ENCODE results near the gene UNC45B. TPM values are rescaled to one million over a fixed set of nuclear protein-coding genes. Genes with fewer than 3 reads are reported as not detected.

The UNC45B gene
- total RNA-seq, 1 donor from 2014 or later = 1.9 TPM

DNA sequence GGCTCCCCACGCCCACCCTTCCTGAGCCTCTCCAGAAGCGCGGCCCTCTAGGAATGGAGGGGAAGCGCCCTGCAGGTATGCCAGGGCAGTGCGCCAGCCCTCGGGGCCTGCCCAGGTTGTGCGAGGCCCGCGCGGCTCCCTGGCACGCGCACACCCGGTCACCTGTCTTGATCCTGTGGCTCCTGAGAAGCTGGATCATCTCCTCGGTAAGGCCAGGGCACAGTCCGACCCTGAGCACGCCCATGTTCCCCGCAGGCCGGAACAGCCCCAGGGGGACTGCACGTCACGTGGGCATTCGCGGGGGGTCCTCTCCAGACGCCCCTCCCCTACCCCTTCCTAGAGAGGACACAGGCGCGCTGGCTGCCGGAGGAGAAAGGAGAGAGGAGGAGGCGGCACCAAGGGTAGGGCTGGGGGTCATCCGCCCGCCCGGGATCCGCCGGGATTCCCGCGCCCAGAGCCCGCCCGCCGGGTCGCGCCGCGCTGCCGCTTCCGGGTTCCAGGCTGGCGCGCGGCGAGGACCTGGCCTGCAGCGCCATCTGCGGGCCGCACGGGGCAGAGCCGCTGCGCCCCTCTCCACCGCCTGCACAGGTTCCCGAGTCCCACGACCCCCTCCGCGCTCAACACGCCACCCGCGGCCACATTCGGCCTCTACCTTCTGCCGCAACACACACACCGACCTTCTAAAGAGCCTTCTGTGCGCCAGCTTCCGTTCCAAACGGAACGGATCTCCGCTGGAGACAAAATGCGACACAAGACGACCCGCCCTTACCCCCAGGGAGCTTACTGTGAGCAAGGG, 28.0 kb upstream of the UNC45B start, which contains the start of gene RAD51D:
TSS of gene RAD51D (minus strand) at position 491 of the 796 bp plus-strand sequence. CDS start at position 244, 247 bp downstream.
- Mint-ChIP-seq H3K27ac (ENCODE audit: unreplicated experiment) (no peak within 1 kb of the TSS), H3K36me3 (ENCODE audit: low read depth, unreplicated experiment) (peaks cover 3% of the 10 kb centered on the region), H3K4me3 (ENCODE audit: unreplicated experiment) (peak within 1 kb of the TSS; percentile 94), H3K9me3 (ENCODE audit: unreplicated experiment) (no peaks in the 10 kb centered on the region), H3K4me1 (ENCODE audit: unreplicated experiment) (peaks cover 5% of the 10 kb centered on the region), H3K27me3 (ENCODE audit: unreplicated experiment) (no peaks in the 10 kb centered on the region)
- DNase-seq (ENCODE audit: low spot score) = peak; percentile 90
- TF ChIP-seq, protein P1, sequence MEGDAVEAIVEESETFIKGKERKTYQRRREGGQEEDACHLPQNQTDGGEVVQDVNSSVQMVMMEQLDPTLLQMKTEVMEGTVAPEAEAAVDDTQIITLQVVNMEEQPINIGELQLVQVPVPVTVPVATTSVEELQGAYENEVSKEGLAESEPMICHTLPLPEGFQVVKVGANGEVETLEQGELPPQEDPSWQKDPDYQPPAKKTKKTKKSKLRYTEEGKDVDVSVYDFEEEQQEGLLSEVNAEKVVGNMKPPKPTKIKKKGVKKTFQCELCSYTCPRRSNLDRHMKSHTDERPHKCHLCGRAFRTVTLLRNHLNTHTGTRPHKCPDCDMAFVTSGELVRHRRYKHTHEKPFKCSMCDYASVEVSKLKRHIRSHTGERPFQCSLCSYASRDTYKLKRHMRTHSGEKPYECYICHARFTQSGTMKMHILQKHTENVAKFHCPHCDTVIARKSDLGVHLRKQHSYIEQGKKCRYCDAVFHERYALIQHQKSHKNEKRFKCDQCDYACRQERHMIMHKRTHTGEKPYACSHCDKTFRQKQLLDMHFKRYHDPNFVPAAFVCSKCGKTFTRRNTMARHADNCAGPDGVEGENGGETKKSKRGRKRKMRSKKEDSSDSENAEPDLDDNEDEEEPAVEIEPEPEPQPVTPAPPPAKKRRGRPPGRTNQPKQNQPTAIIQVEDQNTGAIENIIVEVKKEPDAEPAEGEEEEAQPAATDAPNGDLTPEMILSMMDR (IDR thresholded peaks at IDR 0.05; ENCODE audit: unreplicated experiment) = peak; percentile 93

DNA sequence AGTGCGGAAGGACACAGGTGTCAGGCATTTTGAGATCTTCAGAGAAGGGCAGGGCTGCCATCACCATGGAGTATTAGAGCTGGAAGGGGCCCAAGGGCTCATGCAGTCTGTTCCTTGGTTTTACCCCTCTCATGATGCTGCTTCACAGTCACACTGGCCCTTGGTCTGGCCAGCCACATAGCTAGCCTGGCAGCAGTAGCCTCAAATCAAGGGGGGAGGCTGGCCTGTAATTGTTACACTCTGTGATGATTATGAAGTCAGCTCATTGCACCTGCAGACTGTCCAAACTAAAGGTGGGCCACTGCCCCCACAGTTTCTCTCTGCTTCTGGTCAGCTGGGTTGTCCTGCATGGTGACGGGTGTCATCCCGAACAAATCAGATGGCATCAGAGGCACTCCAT, 26.3 kb upstream of the UNC45B start, which contains the start of gene FNDC8:
TSS of gene FNDC8 (plus strand) at position 301 of the 400 bp plus-strand sequence. CDS start at position 380, 79 bp downstream.
- no peaks in the 10 kb centered on the region for H3K27me3 Mint-ChIP-seq (ENCODE audit: unreplicated experiment)
- TF ChIP-seq, protein P1 (IDR thresholded peaks at IDR 0.05; ENCODE audit: unreplicated experiment) = no peak
- H3K9me3 Mint-ChIP-seq (ENCODE audit: unreplicated experiment) = no peaks in the 10 kb centered on the region
- DNase-seq (ENCODE audit: low spot score) = no peak
- no peak within 1 kb of the TSS for H3K4me3 Mint-ChIP-seq (ENCODE audit: unreplicated experiment)
- peaks cover 3% of the 10 kb centered on the region for H3K4me1 Mint-ChIP-seq (ENCODE audit: unreplicated experiment)
- H3K36me3 Mint-ChIP-seq (ENCODE audit: low read depth, unreplicated experiment) = no peaks in the 10 kb centered on the region
- H3K27ac Mint-ChIP-seq (ENCODE audit: unreplicated experiment) = no peak within 1 kb of the TSS

DNA sequence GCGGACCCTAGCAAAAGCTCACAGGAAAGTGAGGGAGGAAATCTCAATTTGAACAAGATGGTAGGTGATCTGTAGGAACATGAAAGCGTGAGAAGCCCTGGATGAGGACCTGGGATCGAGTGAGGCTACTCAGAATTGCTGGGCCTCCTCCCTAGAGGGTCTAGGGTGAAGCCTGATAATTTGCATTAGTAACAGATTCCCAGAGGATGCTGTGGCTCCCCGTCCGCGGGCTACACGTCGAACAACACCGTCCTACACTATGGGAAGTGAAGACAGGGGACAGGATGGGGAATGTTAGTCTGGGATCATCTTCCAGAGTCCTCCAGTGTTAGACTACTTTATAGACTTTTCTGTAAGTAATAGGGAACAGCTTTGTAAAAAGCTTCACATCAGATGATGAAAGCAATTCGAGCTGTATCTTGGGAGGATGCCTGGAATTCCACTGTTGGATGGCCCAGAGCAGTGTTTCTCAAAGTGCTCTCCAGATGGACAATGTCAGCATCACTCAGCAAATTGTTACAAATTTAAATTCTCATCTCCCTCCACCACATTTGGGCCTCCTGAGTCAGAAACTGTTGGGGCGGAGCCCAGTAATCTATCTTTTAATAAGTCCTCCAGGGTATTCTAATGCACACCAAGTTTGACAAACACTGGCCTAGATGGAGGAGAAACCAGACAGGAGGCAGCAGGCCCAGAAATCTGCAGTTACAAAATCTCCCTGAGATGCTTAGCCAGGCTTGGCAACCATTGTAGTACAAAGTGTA, 19.7 kb upstream of the UNC45B start:
- H3K4me1 Mint-ChIP-seq (ENCODE audit: unreplicated experiment) = no peaks in the 10 kb centered on the region
- H3K9me3 Mint-ChIP-seq (ENCODE audit: unreplicated experiment) = no peaks in the 10 kb centered on the region
- H3K27ac Mint-ChIP-seq (ENCODE audit: unreplicated experiment) = no peak overlapping the region
- H3K27me3 Mint-ChIP-seq (ENCODE audit: unreplicated experiment) = no peaks in the 10 kb centered on the region
- TF ChIP-seq, protein P1 (IDR thresholded peaks at IDR 0.05; ENCODE audit: unreplicated experiment) = no peak
- peaks cover 3% of the 10 kb centered on the region for H3K36me3 Mint-ChIP-seq (ENCODE audit: low read depth, unreplicated experiment)
- no peak overlapping the region for H3K4me3 Mint-ChIP-seq (ENCODE audit: unreplicated experiment)
- no peak for DNase-seq (ENCODE audit: low spot score)

DNA sequence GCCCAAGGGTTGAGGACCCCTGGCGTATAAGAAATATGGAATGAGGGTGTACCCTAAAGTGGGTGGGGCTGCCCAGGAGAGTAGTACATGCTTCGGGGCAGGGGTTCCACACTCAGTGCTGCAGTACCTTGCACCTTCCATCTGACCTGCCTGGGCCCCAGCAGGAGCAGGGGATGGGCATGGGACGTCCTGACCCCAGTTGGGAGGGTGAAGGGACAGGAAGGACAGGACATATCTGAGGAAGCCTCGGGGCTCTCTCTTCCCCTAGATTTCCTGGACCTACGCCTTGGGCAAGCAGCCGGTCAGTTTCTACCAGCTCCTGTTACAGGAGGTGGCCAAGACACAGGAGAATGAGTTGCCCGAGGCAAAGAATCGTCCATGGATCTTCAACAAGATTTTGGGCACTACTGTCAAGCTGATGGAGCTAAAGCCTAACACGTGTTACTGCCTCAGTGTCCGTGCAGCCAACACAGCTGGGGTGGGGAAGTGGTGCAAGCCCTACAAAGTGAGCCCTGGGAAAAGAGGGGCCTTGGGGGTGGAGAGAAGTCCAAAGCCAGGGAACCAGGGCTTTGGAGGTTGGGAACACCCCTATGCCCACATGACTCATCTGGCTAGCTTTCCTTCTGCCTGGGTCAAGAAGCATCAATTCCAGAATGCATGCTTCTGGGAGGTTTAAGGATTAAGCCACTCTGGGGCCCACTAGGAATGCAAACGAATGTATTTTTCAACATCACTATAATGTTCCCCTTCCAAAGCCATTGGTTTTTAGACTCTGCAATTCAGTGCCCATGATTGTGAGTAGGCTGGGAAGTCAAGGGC, 18.3 kb upstream of the UNC45B start:
- no peak for DNase-seq (ENCODE audit: low spot score)
- TF ChIP-seq, protein P1 (IDR thresholded peaks at IDR 0.05; ENCODE audit: unreplicated experiment) = no peak
- Mint-ChIP-seq H3K4me3 (ENCODE audit: unreplicated experiment) (no peak overlapping the region), H3K9me3 (ENCODE audit: unreplicated experiment) (no peaks in the 10 kb centered on the region), H3K27me3 (ENCODE audit: unreplicated experiment) (no peaks in the 10 kb centered on the region), H3K4me1 (ENCODE audit: unreplicated experiment) (no peaks in the 10 kb centered on the region), H3K36me3 (ENCODE audit: low read depth, unreplicated experiment) (peaks cover 9% of the 10 kb centered on the region), H3K27ac (ENCODE audit: unreplicated experiment) (no peak overlapping the region)
